ENCODE data around the gene AJAP1.

AJAP1 gene

DNA sequence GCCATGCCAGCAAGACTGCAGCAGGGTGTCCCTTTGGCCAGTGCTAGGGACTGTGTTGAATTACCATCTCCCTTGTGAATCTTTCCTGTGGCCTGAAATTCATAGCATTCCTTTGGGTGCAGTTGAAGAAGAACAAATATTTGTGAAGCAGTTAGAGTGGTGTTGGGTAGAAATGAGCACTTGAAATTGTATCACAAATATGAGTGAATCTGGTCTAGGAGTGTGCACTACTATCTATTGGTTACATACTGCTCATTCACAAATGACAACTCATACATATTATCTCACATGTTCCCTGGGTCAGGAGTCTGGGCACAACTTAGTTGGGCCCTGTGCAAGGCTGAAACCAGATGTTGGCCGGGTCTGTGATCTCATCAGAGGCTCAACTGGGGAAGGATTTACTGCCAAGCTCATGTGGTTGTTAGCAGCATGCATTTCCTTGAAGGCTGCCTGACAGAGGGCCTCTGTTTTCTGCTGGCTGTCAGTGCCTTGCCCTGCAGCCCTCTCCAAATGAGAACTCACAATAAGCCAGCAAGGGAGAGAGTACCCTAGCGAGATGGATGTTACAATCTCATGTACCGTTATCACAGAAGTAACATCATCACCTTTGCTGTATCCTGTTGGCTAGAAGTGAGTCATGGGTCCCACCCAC is 23.8 kb downstream of the AJAP1 start:
- Histone ChIP-seq H2AFZ (ENCODE audit: low read depth, low read length) (no peak overlapping the region), H3K9me3 (ENCODE audit: insufficient read depth, low read length) (no peaks in the 10 kb centered on the region), H3K4me1 (ENCODE audit: low read length) (peaks cover 1% of the 10 kb centered on the region; the same call in 1 of the 2 replicates), H3K79me2 (ENCODE audit: low read length) (no peaks in the 10 kb centered on the region), H3K27me3 (ENCODE audit: low read depth, low read length) (peaks cover 8% of the 10 kb centered on the region; the same call in 1 of the 2 replicates), H3K27ac (ENCODE audit: low read length) (no peak overlapping the region), H3K4me2 (ENCODE audit: low read length) (no peak overlapping the region), H3K4me3 (ENCODE audit: low read length) (no peak overlapping the region), H4K20me1 (ENCODE audit: insufficient read depth, low read length) (no peaks in the 10 kb centered on the region), H3K9ac (ENCODE audit: low read length) (no peak overlapping the region), H3K36me3 (replicated peaks; ENCODE audit: low read depth, low read length) (no peaks in the 10 kb centered on the region)
- TF ChIP-seq EZH2phosphoT487 (IDR thresholded peaks at IDR 0.05; ENCODE audit: low read depth) = no peak
- TF ChIP-seq, protein P1, sequence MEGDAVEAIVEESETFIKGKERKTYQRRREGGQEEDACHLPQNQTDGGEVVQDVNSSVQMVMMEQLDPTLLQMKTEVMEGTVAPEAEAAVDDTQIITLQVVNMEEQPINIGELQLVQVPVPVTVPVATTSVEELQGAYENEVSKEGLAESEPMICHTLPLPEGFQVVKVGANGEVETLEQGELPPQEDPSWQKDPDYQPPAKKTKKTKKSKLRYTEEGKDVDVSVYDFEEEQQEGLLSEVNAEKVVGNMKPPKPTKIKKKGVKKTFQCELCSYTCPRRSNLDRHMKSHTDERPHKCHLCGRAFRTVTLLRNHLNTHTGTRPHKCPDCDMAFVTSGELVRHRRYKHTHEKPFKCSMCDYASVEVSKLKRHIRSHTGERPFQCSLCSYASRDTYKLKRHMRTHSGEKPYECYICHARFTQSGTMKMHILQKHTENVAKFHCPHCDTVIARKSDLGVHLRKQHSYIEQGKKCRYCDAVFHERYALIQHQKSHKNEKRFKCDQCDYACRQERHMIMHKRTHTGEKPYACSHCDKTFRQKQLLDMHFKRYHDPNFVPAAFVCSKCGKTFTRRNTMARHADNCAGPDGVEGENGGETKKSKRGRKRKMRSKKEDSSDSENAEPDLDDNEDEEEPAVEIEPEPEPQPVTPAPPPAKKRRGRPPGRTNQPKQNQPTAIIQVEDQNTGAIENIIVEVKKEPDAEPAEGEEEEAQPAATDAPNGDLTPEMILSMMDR (IDR thresholded peaks at IDR 0.05; ENCODE audit: low read depth, low read length) = no peak

DNA sequence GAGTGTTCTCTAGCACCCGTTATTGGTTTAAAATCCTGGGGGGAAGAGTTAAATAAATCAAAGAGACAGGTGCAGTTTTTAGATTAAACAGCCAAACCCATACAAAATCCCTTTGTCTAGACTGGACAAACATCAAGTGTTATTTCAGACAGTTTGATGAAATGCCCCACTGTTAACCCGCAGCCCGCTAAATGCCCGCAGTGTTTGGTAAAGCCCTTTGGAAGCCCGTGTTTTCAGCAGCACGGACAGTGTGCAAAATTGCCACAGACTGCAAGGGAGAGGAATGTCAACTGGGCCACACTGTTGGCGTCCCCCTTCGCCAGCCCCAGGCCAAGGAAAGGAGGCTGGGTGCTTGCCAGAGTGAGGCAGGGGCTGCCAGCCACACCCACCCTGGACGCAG is 26.6 kb downstream of the AJAP1 start:
- no peaks in the 10 kb centered on the region for H3K4me1 ChIP-seq (ENCODE audit: low read length)
- H2AFZ ChIP-seq (ENCODE audit: low read depth, low read length) = no peak overlapping the region
- H3K4me2 ChIP-seq (ENCODE audit: low read length) = no peak overlapping the region
- H3K9me3 ChIP-seq (ENCODE audit: insufficient read depth, low read length) = no peaks in the 10 kb centered on the region
- peaks cover 12% of the 10 kb centered on the region; the same call in 1 of the 2 replicates for H3K27me3 ChIP-seq (ENCODE audit: low read depth, low read length)
- TF ChIP-seq, protein P1 (IDR thresholded peaks at IDR 0.05; ENCODE audit: low read depth, low read length) = no peak
- TF ChIP-seq EZH2phosphoT487 (IDR thresholded peaks at IDR 0.05; ENCODE audit: low read depth) = no peak
- no peak overlapping the region for H3K4me3 ChIP-seq (ENCODE audit: low read length)
- no peaks in the 10 kb centered on the region for H3K79me2 ChIP-seq (ENCODE audit: low read length)
- no peak overlapping the region for H3K27ac ChIP-seq (ENCODE audit: low read length)
- H4K20me1 ChIP-seq (ENCODE audit: insufficient read depth, low read length) = no peaks in the 10 kb centered on the region
- H3K9ac ChIP-seq (ENCODE audit: low read length) = no peak overlapping the region
- no peaks in the 10 kb centered on the region for H3K36me3 ChIP-seq (replicated peaks; ENCODE audit: low read depth, low read length)

GRCh38 chr1:4682607-4683220 is 28.3 kb downstream of the AJAP1 start:
- Histone ChIP-seq H3K9me3 (ENCODE audit: insufficient read depth, low read length) (no peaks in the 10 kb centered on the region), H3K4me1 (ENCODE audit: low read length) (no peaks in the 10 kb centered on the region), H3K36me3 (replicated peaks; ENCODE audit: low read depth, low read length) (no peaks in the 10 kb centered on the region), H3K79me2 (ENCODE audit: low read length) (no peaks in the 10 kb centered on the region), H3K4me2 (ENCODE audit: low read length) (no peak overlapping the region), H4K20me1 (ENCODE audit: insufficient read depth, low read length) (no peaks in the 10 kb centered on the region), H3K27me3 (ENCODE audit: low read depth, low read length) (peaks cover 6% of the 10 kb centered on the region; the same call in 1 of the 2 replicates), H3K27ac (ENCODE audit: low read length) (no peak overlapping the region), H3K9ac (ENCODE audit: low read length) (no peak overlapping the region), H3K4me3 (ENCODE audit: low read length) (no peak overlapping the region), H2AFZ (ENCODE audit: low read depth, low read length) (no peak overlapping the region)
- TF ChIP-seq, protein P1 (IDR thresholded peaks at IDR 0.05; ENCODE audit: low read depth, low read length) = no peak
- no peak for TF ChIP-seq EZH2phosphoT487 (IDR thresholded peaks at IDR 0.05; ENCODE audit: low read depth)

DNA sequence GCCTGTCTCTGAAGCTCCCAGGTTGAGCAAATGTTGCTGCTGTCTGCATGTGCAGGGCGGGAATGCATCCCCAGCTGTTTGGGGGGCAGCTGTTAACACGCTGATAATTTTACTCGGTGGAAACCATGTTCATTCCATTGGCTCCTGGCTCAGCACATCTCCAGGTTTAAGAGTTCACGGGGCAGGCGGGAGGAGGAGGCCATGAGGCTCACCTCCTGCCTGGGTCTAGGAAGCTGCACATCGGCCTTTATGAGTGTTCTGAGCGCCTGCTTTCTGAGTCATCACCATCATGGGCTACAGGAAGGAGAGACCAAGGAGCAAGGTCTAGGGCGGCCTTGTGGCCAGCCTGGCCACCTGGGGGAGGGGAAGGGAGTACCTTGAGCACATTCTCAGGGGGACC is 29.7 kb downstream of the AJAP1 start:
- TF ChIP-seq, protein P1 (IDR thresholded peaks at IDR 0.05; ENCODE audit: low read depth, low read length) = no peak
- no peak for TF ChIP-seq EZH2phosphoT487 (IDR thresholded peaks at IDR 0.05; ENCODE audit: low read depth)
- Histone ChIP-seq H3K36me3 (replicated peaks; ENCODE audit: low read depth, low read length) (no peaks in the 10 kb centered on the region), H3K4me1 (ENCODE audit: low read length) (no peaks in the 10 kb centered on the region), H2AFZ (ENCODE audit: low read depth, low read length) (no peak overlapping the region), H3K27me3 (ENCODE audit: low read depth, low read length) (peaks cover 4% of the 10 kb centered on the region; the same call in 1 of the 2 replicates), H3K9ac (ENCODE audit: low read length) (no peak overlapping the region), H3K9me3 (ENCODE audit: insufficient read depth, low read length) (no peaks in the 10 kb centered on the region), H3K27ac (ENCODE audit: low read length) (no peak overlapping the region), H3K4me2 (ENCODE audit: low read length) (no peak overlapping the region), H3K4me3 (ENCODE audit: low read length) (no peak overlapping the region), H4K20me1 (ENCODE audit: insufficient read depth, low read length) (no peaks in the 10 kb centered on the region), H3K79me2 (ENCODE audit: low read length) (no peaks in the 10 kb centered on the region)

Measured in OCI-LY3 (cell line).